ENCODE results near the gene LMBR1. TPM values are rescaled to one million over a fixed set of nuclear protein-coding genes. Genes with fewer than 3 reads are reported as not detected.

Gene LMBR1
- total and polyA plus RNA-seq, 2 of the 13 experiments (the other 11 are each of a cell fraction or from before 2014, with no cell fraction given) = 20.9 to 39.6 TPM

DNA sequence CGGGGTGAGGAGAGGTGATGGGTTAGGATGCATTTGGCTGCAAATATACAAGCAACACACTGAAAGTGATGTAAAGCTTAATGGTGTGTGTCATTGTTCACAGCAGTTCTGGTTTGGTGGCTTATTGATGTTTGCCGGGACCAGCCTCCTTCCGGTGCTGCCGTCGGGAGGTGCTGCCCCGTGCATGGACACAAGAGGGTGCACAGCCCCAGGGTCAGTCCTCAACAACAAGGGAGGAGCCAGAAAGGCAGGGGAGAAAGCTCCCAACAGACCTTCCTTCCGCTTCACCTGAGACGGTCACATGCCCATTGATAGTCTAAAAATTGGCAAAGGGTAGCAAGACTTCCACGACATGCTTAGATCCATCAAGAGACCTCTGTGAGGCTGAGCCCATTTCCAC is 242.9 kb downstream of the LMBR1 start (continued):
- TF ChIP-seq TSC22D2 (CRISPR knock-in tag; IDR thresholded peaks at IDR 0.05; ENCODE audit: borderline replicate concordance) (no peak), NR2F1 (CRISPR knock-in tag; IDR thresholded peaks at IDR 0.05) (no peak), PAWR (CRISPR knock-in tag; IDR thresholded peaks at IDR 0.05; ENCODE audit: borderline replicate concordance) (no peak), KLF9 (CRISPR knock-in tag; IDR thresholded peaks at IDR 0.05; ENCODE audit: low read depth) (no peak), ZSCAN30 (CRISPR knock-in tag; IDR thresholded peaks at IDR 0.05) (no peak), ZNF7 (CRISPR knock-in tag; IDR thresholded peaks at IDR 0.05) (no peak), ZNF34 (CRISPR knock-in tag; IDR thresholded peaks at IDR 0.05; ENCODE audit: borderline replicate concordance) (no peak), KAT7 (CRISPR knock-in tag; IDR thresholded peaks at IDR 0.05; ENCODE audit: borderline replicate concordance) (no peak), ZNF3 (CRISPR knock-in tag; IDR thresholded peaks at IDR 0.05) (no peak), ZMAT3 (CRISPR knock-in tag; conservative IDR thresholded peaks at IDR 0.05) (no peak), CHCHD3 (CRISPR knock-in tag; IDR thresholded peaks at IDR 0.05) (no peak), ZNF343 (CRISPR knock-in tag; IDR thresholded peaks at IDR 0.05) (no peak)
- TF ChIP-seq, protein P1, sequence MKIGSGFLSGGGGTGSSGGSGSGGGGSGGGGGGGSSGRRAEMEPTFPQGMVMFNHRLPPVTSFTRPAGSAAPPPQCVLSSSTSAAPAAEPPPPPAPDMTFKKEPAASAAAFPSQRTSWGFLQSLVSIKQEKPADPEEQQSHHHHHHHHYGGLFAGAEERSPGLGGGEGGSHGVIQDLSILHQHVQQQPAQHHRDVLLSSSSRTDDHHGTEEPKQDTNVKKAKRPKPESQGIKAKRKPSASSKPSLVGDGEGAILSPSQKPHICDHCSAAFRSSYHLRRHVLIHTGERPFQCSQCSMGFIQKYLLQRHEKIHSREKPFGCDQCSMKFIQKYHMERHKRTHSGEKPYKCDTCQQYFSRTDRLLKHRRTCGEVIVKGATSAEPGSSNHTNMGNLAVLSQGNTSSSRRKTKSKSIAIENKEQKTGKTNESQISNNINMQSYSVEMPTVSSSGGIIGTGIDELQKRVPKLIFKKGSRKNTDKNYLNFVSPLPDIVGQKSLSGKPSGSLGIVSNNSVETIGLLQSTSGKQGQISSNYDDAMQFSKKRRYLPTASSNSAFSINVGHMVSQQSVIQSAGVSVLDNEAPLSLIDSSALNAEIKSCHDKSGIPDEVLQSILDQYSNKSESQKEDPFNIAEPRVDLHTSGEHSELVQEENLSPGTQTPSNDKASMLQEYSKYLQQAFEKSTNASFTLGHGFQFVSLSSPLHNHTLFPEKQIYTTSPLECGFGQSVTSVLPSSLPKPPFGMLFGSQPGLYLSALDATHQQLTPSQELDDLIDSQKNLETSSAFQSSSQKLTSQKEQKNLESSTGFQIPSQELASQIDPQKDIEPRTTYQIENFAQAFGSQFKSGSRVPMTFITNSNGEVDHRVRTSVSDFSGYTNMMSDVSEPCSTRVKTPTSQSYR (CRISPR knock-in tag; IDR thresholded peaks at IDR 0.05; ENCODE audit: borderline replicate concordance) = no peak
- TF ChIP-seq, protein P2, sequence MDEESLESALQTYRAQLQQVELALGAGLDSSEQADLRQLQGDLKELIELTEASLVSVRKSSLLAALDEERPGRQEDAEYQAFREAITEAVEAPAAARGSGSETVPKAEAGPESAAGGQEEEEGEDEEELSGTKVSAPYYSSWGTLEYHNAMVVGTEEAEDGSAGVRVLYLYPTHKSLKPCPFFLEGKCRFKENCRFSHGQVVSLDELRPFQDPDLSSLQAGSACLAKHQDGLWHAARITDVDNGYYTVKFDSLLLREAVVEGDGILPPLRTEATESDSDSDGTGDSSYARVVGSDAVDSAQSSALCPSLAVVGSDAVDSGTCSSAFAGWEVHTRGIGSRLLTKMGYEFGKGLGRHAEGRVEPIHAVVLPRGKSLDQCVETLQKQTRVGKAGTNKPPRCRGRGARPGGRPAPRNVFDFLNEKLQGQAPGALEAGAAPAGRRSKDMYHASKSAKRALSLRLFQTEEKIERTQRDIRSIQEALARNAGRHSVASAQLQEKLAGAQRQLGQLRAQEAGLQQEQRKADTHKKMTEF (CRISPR knock-in tag; IDR thresholded peaks at IDR 0.05) = no peak
- TF ChIP-seq, protein P3, sequence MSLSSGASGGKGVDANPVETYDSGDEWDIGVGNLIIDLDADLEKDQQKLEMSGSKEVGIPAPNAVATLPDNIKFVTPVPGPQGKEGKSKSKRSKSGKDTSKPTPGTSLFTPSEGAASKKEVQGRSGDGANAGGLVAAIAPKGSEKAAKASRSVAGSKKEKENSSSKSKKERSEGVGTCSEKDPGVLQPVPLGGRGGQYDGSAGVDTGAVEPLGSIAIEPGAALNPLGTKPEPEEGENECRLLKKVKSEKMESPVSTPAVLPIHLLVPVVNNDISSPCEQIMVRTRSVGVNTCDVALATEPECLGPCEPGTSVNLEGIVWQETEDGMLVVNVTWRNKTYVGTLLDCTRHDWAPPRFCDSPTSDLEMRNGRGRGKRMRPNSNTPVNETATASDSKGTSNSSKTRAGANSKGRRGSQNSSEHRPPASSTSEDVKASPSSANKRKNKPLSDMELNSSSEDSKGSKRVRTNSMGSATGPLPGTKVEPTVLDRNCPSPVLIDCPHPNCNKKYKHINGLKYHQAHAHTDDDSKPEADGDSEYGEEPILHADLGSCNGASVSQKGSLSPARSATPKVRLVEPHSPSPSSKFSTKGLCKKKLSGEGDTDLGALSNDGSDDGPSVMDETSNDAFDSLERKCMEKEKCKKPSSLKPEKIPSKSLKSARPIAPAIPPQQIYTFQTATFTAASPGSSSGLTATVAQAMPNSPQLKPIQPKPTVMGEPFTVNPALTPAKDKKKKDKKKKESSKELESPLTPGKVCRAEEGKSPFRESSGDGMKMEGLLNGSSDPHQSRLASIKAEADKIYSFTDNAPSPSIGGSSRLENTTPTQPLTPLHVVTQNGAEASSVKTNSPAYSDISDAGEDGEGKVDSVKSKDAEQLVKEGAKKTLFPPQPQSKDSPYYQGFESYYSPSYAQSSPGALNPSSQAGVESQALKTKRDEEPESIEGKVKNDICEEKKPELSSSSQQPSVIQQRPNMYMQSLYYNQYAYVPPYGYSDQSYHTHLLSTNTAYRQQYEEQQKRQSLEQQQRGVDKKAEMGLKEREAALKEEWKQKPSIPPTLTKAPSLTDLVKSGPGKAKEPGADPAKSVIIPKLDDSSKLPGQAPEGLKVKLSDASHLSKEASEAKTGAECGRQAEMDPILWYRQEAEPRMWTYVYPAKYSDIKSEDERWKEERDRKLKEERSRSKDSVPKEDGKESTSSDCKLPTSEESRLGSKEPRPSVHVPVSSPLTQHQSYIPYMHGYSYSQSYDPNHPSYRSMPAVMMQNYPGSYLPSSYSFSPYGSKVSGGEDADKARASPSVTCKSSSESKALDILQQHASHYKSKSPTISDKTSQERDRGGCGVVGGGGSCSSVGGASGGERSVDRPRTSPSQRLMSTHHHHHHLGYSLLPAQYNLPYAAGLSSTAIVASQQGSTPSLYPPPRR (CRISPR knock-in tag; IDR thresholded peaks at IDR 0.05; ENCODE audit: borderline replicate concordance) = no peak
- TF ChIP-seq, protein P4, sequence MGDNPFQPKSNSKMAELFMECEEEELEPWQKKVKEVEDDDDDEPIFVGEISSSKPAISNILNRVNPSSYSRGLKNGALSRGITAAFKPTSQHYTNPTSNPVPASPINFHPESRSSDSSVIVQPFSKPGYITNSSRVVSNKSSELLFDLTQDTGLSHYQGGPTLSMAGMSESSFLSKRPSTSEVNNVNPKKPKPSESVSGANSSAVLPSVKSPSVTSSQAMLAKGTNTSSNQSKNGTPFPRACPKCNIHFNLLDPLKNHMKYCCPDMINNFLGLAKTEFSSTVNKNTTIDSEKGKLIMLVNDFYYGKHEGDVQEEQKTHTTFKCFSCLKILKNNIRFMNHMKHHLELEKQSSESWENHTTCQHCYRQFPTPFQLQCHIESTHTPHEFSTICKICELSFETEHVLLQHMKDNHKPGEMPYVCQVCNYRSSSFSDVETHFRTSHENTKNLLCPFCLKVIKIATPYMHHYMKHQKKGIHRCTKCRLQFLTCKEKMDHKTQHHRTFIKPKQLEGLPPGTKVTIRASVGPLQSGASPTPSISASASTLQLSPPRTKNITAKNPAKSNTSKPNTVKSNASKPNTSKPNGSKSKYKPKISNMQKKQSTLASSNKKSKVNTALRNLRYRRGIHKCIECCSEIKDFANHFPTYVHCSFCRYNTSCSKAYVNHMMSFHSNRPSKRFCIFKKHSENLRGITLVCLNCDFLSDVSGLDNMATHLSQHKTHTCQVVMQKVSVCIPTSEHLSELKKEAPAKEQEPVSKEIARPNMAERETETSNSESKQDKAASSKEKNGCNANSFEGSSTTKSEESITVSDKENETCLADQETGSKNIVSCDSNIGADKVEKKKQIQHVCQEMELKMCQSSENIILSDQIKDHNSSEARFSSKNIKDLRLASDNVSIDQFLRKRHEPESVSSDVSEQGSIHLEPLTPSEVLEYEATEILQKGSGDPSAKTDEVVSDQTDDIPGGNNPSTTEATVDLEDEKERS (CRISPR knock-in tag; IDR thresholded peaks at IDR 0.05) = no peak
- TF ChIP-seq, protein P5, sequence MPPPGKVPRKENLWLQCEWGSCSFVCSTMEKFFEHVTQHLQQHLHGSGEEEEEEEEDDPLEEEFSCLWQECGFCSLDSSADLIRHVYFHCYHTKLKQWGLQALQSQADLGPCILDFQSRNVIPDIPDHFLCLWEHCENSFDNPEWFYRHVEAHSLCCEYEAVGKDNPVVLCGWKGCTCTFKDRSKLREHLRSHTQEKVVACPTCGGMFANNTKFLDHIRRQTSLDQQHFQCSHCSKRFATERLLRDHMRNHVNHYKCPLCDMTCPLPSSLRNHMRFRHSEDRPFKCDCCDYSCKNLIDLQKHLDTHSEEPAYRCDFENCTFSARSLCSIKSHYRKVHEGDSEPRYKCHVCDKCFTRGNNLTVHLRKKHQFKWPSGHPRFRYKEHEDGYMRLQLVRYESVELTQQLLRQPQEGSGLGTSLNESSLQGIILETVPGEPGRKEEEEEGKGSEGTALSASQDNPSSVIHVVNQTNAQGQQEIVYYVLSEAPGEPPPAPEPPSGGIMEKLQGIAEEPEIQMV (CRISPR knock-in tag; IDR thresholded peaks at IDR 0.05; ENCODE audit: low read depth) = no peak

All from HepG2 (cell line).